ENCODE results near the gene E4F1.
"Not testable (repeated sequence)": the region's sequence is repeated elsewhere in the genome, so short reads cannot be mapped to it uniquely, and the experiment has no call there.

Gene E4F1

DNA sequence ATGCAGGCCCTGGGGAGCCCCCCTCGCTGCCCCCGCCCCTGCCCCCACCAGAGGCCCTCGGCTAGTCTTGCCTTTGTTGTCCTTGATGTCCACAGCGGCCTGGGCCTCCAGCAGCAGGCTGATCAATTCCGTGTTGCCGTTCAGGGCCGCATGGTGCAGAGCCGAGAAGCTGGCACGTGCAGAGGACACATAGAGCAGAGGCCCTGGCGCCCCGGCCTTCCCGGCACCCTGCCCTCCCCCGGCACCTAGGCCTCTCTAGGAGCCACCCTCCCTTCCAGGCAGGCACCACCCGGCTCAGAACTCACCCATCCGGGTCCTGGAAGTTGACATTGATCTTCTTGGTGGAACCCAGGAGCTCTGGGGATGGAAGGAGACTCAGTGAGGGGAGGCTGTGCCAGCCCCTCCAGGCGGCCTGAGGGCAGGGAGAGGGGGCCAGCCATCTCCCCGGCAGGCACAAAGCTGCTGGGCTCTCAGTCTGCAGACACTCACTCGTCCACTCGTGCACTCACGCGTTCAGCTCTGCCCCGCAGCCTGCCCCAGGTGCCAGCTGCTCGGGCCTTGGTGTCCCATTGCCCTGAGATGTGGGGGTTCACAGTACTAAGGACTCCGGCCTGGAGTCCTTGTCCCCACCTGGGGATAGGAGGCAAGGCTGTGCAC lies 33.3 kb upstream of the E4F1 start:
- no peak for DNase-seq (ENCODE audit: low read depth in 3 of 3)

DNA sequence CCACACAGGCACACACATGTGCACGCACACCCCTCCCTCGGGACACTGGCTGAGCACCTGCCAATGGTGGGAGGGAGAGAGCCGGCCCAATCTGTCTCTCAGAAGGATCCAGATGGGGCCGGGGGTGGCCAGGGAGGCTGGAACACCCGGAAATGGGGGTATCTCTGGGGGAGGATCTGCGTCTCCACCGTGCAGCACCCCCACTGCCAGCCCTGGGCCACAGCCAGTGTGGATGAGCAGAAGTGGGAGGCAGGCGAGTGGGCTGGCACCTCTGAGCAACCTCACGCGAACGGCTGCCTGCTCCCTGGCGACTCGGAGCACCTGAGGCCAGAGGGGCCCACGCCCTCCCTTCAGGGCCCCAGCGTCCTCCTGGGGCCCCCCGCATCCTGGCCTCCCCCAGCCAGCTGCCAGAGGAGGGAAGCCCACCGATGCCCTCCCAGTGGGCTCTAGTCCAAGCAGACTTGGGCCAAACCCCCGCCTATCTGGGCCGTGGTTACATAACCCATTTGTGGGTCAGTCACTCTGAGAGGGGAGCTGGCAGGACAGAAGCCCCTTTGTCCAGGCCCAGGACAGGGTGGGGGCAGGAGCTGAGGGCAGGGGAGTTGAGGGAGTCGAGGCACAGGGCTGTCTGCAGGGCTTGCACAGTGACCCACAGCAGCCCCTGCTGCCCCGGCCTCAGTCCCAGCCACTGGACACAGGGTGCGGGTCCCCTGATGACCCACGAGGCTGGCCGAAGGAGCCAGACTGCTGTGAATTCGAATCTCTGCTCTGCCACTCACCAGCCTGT lies 32.5 kb upstream of the E4F1 start:
- DNase-seq (ENCODE audit: low read depth in 3 of 3) = no peak

DNA sequence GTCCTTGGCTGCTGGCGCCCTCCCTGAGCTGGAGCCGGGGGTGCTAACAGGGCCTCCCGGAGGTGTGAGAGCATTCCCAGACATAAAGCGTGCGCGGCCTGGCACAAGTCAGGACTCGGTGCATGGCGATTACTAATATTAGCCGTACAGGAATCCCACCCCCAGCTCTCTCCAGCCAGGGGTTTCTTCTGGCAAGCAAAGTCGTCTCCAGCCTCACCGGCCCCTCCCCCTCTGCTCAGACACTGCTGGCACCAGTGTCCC lies 32.0 kb upstream of the E4F1 start:
- no peak for DNase-seq (ENCODE audit: low read depth in 3 of 3)

DNA sequence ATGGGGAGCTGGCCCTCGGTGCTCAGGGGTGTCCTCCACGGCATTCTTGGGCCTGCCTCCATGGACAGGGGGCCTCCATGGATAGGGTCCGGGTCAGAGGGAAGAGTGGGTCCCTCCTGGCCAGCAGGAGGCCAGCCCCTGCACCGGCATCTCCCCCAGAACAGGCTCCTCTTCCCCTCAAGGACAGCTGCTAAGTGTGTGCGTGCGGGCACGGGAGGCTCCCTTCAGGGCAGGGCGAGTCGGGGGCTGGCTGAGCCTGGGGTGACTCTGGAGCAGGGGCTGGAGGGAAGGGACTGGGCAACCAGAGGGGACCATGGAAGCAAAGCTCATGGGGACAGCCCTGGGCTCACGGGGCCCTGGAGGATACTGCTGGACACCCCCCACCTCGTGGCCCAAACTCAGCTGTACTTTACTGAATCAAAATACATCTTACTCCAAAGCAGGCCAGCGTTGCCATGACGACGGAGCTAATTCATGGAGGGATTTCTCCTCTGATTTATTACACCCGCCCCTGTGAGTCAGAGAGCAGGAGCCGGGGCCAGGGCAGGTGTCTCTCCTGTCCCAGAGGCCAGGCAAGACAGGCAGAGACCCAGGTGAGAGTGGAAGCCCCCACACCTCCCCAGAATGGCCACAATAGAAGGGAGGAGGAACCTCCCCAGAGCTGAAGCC lies 29.1 kb upstream of the E4F1 start:
- DNase-seq (ENCODE audit: low read depth in 3 of 3) = no peak

DNA sequence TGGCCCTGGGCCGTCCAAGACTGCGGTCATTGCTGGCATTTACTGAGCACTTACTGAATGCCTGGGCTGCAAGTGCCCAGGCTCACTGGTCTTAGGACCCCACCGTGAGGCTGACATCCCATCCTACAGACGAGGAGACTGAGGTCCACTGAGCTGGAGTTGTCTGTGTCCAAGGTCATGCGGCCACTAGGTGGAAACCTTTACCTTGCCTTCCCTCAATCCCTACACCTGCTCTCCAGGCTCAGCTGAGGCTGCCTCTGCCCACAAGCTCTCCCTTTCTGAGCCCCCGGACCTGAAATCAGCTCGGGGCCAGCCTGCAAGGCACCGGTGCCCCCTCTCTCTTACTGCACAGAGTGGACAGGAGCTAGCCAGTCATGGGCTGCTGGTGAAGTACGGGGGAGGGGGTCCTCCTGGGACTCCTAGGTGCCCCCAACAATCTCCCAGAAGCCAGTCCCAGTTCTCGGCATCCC lies 28.5 kb upstream of the E4F1 start:
- DNase-seq (ENCODE audit: low read depth in 3 of 3) = peak in 1 of 3 experiments; percentile 23

DNA sequence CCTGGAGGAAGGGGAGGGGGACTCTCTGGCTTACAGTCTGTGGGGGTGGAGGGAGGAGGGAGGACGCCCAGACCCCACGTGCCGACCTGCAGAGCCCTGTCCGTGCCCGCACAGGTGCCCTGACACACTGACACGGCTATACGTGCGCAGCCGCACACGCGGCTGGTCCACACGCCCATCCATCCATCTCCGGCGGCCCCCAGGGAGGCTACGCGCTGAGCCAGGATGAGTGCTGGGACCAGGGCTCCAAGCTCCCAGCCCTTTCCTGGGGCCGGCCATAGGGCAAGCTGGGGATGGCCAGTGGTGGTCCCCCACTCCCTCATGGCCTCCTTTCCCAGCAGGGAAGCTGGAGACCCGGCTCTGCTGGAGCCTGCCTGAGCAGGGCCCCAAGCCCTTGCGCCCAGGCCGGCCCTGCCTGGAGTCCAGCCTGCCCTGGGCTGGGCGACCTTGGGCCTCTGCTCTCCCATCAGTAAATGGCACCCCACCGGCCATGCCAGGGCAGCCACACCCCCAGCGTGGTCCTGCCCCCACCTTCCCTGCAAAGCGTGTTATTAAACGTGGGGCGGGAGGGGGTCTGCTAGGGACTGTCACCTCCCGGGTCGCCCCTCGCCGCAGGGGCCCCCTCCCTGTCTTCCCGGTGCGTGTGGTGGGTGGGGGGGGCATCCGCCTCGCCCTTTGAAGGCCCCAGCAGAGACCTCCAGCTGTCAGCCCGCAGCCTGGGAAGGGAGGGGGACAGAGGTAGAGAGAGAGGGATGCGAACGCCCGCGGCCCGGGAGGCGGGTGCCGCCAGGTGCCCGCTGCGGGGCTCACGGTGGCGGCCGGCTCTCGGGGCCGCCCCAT lies 27.8 kb upstream of the E4F1 start:
- no peak for DNase-seq (ENCODE audit: low read depth in 3 of 3)

DNA sequence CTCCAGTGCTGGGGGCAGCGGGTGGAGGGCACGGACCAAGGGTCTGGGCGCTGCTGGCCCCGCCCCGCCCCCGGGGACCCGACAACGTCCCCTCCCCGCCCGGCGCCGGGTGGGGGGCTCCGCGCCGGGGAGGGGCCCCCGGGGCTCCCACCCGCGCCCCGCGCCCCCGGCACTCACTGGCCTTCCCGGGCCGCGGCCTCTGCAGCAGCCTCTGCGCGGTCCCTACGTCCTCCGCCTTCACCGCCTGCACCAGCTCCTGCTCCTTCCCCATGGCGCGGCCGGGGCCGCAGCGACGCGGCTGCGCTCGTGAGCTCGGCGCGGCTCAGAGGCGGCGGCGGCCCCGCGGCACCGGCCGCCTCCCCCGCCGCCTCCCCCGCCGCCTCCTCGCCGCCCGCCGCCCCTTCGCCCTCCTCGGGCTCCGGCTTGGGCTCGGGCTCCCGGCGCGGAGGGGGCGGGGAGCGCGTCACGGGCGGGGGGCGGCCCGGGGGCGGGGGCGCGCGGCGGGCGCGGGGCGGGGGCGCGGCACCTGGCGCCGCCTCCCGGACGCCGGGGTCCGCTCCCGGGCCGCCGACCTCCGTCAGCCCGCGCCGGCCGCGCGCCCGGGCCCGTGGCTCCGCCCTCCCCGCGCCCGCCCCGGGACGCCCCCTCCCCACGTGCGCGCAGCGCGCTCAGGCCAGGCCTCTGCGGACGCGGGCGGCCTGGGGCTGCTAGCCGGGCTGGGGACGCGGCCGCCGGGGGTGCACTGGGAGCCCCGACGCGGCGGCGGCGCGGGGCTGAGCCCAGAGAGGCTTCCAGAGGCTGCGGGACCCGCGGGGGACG lies 27.0 kb upstream of the E4F1 start, which contains the start of gene CASKIN1:
Gene CASKIN1 (minus strand): TSS at position 444 of the 819 bp plus-strand sequence. CDS start 173 bp downstream, at position 271.
- no peak for DNase-seq (ENCODE audit: low read depth in 3 of 3)

DNA sequence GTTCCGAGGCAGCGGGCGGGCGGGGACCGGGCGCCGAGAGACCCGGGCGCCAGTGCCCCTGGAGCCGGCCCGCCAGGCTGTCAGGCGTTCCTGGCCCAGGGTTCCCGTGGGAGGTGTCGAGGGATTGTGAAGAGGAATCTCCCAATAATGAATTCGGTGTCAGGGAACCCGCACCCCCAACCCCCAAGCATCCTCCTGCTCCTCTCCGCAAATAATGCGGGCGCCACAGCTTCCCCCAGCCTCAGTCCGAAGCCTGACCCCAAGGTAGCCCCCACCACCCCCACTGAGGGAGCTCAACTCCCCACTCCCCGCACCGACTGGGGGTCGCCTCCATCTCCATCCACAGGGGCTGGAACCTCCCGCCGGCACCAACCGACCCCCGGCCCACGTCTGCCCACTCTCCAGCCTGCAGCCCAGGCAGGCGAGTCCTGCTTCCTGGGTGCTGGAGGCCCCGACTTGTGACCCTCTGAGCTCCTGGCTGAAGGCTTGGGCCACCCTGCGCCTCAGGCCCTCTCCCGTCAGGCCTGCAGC lies 26.3 kb upstream of the E4F1 start:
- DNase-seq (ENCODE audit: low read depth in 3 of 3) = no peak

DNA sequence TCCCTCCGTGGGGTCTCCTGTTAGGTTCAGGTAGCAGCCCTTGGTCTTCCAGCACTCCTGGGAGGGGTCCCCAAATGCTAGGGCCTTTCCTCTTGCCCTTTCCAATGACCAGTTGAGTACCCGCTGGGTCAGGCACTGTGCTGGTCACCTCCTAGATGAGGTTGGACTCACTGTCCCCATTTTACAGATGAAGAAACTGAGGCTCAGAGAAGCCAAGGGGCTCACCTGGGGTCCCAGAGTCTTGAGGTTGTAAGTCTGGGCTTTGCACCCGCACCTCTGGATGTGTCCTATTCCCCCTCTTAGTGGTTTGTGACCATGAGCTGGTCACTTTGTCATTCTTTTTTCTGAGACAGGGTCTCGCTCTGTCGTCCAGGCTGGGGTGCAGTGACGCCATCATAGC lies 25.6 kb upstream of the E4F1 start:
- DNase-seq (ENCODE audit: low read depth in 3 of 3) = no peak

DNA sequence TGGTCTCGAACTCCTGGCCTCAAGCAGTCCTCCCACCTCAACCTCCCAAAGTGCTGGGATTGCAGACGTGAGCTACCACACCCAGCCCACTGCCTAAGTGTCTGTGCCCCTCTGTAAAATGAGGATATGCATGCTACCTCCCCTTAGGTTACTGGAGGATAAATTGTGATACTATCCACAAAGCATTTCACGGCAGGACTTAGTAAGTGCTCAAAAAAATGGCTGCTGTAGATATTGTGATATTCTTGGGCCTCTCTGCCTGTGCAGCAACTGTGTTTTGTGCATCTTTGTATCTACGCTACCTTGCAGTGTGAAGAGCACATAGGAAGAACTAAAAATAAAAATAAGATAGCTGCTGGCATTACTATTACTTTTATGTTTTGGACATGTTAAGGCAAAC lies 25.1 kb upstream of the E4F1 start:
- DNase-seq (ENCODE audit: low read depth in 3 of 3) = no peak

DNA sequence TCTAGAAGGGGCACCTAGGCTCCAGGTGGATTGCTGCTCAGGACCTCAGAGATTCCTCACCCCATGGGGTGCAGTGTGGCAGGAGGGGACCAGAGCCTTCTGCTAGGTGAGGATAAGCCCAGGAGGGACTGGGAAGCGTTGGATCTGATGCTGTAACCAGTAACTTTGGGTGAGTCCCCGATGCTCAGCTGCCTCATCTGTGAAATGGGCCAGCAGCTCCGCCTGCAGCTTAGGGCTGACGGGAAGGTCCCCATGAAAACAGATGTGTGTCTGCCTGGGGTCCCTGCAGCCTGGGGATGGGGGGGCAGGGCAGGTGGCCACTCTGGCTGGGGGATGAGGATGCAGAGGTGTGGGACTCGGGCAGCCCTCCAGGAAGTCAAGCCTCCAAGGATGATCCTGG lies 24.3 kb upstream of the E4F1 start:
- no peak for DNase-seq (ENCODE audit: low read depth in 3 of 3)

DNA sequence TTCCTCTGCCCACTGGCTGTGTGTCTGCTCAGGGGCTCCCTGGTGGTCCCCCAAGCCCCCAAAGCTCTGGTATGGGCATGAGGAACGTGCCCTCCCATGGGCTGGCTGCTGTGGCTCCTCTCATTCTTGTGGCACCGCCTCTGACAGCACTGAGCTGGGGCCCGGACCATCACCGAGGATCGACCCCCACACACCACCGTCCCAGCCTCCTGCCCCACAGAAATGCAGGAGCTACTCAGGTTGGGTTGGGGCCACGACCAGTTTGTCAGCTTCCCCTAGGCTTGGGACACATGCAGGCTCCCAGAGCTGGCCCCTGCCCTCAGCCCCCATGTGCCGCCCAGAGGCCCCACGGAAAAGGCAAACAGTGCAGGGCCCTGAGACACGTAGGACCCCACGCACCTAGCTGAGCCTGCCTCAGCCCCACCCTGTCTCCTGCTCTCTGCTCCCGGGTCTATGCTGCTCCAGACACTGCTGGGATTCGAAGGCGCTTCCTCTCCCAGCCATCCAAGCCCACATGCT lies 23.7 kb upstream of the E4F1 start:
- no peak for DNase-seq (ENCODE audit: low read depth in 3 of 3)

DNA sequence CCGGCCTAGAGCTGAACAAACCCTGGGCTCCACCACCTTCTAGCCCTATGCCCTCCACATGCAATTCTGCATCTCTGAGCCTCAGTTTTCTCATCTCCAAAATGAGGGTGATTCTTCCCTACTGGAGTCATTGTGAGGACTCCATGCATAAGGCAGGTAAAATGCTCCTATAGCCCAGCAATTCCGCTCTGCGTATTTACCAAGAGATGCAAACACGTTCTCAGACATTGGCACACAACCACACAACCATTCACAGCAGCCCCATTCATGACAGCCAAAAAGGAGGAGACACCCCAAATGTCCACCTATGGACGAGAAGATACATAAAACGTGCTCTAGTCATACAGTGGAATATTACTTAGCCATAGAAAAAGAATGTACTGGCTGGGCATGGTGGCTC lies 23.1 kb upstream of the E4F1 start:
- DNase-seq (ENCODE audit: low read depth in 3 of 3) = no peak

DNA sequence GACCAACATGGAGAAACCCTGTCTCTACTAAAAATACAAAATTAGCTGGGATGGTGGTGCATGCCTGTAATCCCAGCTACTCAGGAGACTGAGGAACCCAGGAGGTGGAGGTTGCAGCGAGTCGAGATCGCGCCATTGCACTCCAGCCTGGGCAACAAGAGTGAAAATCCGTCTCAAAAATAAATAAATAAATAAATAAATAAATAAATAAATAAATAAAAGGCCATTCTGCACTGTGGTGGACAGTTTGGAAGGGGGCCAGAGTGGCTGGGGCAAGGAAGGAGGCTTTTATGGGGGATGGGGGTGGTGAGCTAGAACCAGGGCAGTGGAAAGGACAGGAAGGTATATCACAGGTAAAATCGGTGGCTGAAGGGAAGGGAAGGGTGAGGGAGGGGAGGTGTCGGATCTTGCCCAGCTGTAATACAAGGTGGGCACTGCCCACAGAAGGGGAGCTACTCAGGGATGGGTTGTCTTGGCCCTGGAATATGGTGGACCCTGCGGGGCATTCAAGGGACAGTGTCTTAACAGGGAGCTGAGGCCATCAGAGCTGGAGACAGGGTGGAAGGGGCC lies 20.2 kb upstream of the E4F1 start:
- DNase-seq (ENCODE audit: low read depth in 3 of 3) = not testable (repeated sequence)

DNA sequence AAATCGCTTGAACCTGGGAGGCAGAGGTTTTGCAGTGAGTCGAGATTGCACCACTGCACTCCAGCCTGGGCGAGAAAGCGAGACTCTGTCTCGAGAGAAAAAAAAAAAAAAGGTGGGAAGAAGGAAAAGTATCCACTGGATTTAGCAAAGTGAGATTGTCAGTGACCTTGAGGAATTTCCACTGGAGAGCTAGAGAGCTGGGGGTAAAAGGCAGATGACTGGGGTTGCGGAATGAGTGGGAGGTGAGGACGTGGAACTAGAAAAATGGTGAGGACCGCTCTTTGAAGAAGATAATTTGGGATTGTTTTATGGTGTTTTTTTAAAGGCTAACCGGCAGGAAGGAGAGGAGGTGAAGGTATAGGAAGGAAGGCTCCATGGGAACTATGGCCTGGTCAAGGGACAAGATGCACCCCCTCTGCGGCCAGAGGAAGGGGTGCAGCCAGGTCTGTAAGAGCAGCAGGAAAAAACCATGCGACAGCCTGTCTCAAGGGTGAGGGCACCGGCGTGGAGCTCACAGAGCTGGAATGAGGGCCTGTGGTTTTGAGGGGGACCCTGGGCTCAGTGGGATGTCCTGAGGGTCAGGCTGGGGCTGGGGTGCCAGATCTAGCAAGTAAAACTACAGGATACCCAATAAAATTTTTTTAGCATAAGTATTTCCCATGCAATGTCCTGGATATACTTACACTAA lies 18.8 kb upstream of the E4F1 start:
- no peak for DNase-seq (ENCODE audit: low read depth in 3 of 3)

DNA sequence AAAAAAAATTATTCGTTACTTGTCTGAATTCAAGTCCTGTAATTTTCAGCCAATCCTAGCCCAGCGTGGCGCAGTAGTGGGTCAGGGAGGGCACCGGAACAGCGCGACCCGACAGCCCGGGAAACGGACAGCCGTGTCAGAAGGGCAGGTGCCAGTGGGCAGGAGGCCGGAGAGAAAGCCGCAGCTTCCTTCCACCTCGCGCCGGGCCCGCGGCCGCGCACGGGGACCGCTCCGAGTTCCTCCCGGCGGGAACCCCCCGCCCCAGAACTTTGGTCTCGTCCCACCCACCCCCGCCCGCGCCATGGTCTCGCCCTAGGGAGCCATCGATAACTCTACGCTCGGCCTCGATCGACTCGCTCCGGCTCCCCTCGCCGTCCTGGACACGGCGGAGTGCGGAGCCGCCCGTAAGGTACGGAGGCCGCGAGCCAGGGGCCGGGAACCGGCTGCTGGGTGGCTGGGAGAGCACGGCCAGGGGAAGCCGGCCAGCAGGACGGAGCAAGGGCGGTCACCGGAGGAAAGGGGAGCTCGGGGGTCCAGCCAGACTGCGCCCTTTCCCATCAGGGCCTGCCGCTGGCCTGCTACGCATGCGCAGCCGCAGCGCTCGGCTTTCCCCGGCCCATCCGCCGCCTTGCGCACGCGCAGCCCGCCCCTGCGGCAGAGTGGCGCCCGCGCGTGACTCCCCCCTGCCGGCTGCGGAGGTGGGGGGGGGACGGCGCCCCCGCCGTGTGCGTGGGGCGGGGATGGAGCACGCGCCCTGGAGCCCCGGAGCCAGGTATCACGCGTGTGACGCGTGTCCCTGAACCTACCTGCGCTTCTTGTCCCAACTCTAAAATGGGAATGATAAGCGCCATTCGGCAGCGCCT lies 18.1 kb upstream of the E4F1 start, which contains the start of gene MLST8:
Gene MLST8 (plus strand): TSS at position 351 of the 863 bp plus-strand sequence. CDS start 632 bp downstream, outside the sequence.
- peak; percentile 83 to 87 (median 86) for DNase-seq (ENCODE audit: low read depth in 3 of 3)

DNA sequence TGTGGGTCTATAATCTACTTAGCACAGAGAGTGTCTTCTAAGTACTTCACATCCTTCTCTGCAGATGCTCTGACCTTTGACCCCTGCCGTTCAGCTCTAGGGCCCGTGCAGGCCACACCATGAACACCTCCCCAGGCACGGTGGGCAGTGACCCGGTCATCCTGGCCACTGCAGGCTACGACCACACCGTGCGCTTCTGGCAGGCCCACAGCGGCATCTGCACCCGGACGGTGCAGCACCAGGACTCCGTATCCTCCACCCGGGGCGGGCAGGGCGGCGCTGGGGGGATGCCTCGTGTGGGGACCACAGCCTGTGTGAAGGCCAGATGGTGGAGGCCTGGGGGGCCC lies 17.5 kb upstream of the E4F1 start:
- DNase-seq (ENCODE audit: low read depth in 3 of 3) = no peak

DNA sequence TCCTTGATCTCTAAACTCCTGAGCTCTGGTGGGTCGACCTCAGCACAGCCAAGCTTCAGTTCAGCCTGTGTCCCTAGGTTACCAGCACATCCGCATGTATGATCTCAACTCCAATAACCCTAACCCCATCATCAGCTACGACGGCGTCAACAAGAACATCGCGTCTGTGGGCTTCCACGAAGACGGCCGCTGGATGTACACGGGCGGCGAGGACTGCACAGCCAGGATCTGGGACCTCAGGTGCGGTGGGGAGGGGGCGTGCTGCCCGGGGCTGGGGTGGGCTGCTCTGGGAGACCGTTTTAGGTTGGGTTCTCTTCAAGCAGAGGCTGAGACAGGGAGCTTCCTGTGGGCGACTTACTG lies 17.0 kb upstream of the E4F1 start:
- DNase-seq (ENCODE audit: low read depth in 3 of 3) = no peak
